ENCODE results near the gene RBAK. TPM values are rescaled to one million over a fixed set of nuclear protein-coding genes. Genes with fewer than 3 reads are reported as not detected.
"Not testable (repeated sequence)": the region's sequence is repeated elsewhere in the genome, so short reads cannot be mapped to it uniquely, and the experiment has no call there.

The RBAK gene
- total RNA-seq, 1 donor from 2014 or later = 6.3 TPM

GRCh38 chr7:5075187-5075586 lies 29.5 kb downstream of the RBAK start:
- H3K4me1 ChIP-seq (ENCODE audit: control insufficient read depth in 3 of 3, insufficient read depth in 3 of 3, low read length in 3 of 3); H3K27ac ChIP-seq (ENCODE audit: low read depth, low read length); H3K4me3 ChIP-seq (ENCODE audit: low read length in 3 of 3); H3K36me3 ChIP-seq (ENCODE audit: control insufficient read depth in 3 of 3, insufficient read depth in 3 of 3, low read length in 3 of 3); H3K9ac ChIP-seq (ENCODE audit: low read depth in 1 of 3, low read length in 3 of 3); H3K27me3 ChIP-seq (ENCODE audit: control insufficient read depth in 3 of 3, insufficient read depth in 3 of 3, low read length in 3 of 3): not testable (repeated sequence)
- peaks cover 3 to 17% (median 7%) of the 10 kb centered on the region in 3 donors for H3K9me3 ChIP-seq (ENCODE audit: control insufficient read depth in 3 of 3, low read length in 3 of 3)

- Histone ChIP-seq H3K36me3 (ENCODE audit: control insufficient read depth in 3 of 3, insufficient read depth in 3 of 3, low read length in 3 of 3) (no peaks in the 10 kb centered on the region), H3K9ac (ENCODE audit: low read depth in 1 of 3, low read length in 3 of 3) (no peak overlapping the region), H3K4me1 (ENCODE audit: control insufficient read depth in 3 of 3, insufficient read depth in 3 of 3, low read length in 3 of 3) (no peaks in the 10 kb centered on the region), H3K27ac (ENCODE audit: low read depth, low read length) (no peak overlapping the region), H3K4me3 (ENCODE audit: low read length in 3 of 3) (peak overlapping the region in 1 of 3 donors; percentile 34), H3K27me3 (ENCODE audit: control insufficient read depth in 3 of 3, insufficient read depth in 3 of 3, low read length in 3 of 3) (peaks cover 0 to 8% (median 7%) of the 10 kb centered on the region in 3 donors), H3K9me3 (ENCODE audit: control insufficient read depth in 3 of 3, low read length in 3 of 3) (peaks cover 0 to 12% (median 7%) of the 10 kb centered on the region in 3 donors)
Measured at GRCh38 chr7:5077740-5078139, 32.1 kb downstream of the RBAK start.

GRCh38 chr7:5082806-5083205 lies 37.1 kb downstream of the RBAK start:
- H3K9ac ChIP-seq (ENCODE audit: low read depth in 1 of 3, low read length in 3 of 3) = no peak overlapping the region
- peaks cover 2 to 15% (median 5%) of the 10 kb centered on the region in 3 donors for H3K27me3 ChIP-seq (ENCODE audit: control insufficient read depth in 3 of 3, insufficient read depth in 3 of 3, low read length in 3 of 3)
- H3K9me3 ChIP-seq (ENCODE audit: control insufficient read depth in 3 of 3, low read length in 3 of 3) = peaks cover 0 to 9% (median 3%) of the 10 kb centered on the region in 3 donors
- H3K4me1 ChIP-seq (ENCODE audit: control insufficient read depth in 3 of 3, insufficient read depth in 3 of 3, low read length in 3 of 3) = no peaks in the 10 kb centered on the region
- no peaks in the 10 kb centered on the region for H3K36me3 ChIP-seq (ENCODE audit: control insufficient read depth in 3 of 3, insufficient read depth in 3 of 3, low read length in 3 of 3)
- no peak overlapping the region for H3K4me3 ChIP-seq (ENCODE audit: low read length in 3 of 3)
- H3K27ac ChIP-seq (ENCODE audit: low read depth, low read length) = no peak overlapping the region

GRCh38 chr7:5083311-5083711 lies 37.7 kb downstream of the RBAK start:
- H3K4me1 ChIP-seq (ENCODE audit: control insufficient read depth in 3 of 3, insufficient read depth in 3 of 3, low read length in 3 of 3) = no peaks in the 10 kb centered on the region
- no peak overlapping the region for H3K4me3 ChIP-seq (ENCODE audit: low read length in 3 of 3)
- H3K36me3 ChIP-seq (ENCODE audit: control insufficient read depth in 3 of 3, insufficient read depth in 3 of 3, low read length in 3 of 3) = no peaks in the 10 kb centered on the region
- peaks cover 0 to 7% (median 3%) of the 10 kb centered on the region in 3 donors for H3K9me3 ChIP-seq (ENCODE audit: control insufficient read depth in 3 of 3, low read length in 3 of 3)
- peaks cover 2 to 15% (median 5%) of the 10 kb centered on the region in 3 donors for H3K27me3 ChIP-seq (ENCODE audit: control insufficient read depth in 3 of 3, insufficient read depth in 3 of 3, low read length in 3 of 3)
- H3K27ac ChIP-seq (ENCODE audit: low read depth, low read length) = no peak overlapping the region
- H3K9ac ChIP-seq (ENCODE audit: low read depth in 1 of 3, low read length in 3 of 3) = no peak overlapping the region

GRCh38 chr7:5086256-5086655 lies 40.6 kb downstream of the RBAK start:
- H3K9ac ChIP-seq (ENCODE audit: low read depth in 1 of 3, low read length in 3 of 3) = no peak overlapping the region
- peaks cover 2 to 15% (median 5%) of the 10 kb centered on the region in 3 donors for H3K27me3 ChIP-seq (ENCODE audit: control insufficient read depth in 3 of 3, insufficient read depth in 3 of 3, low read length in 3 of 3)
- no peaks in the 10 kb centered on the region for H3K4me1 ChIP-seq (ENCODE audit: control insufficient read depth in 3 of 3, insufficient read depth in 3 of 3, low read length in 3 of 3)
- no peak overlapping the region for H3K4me3 ChIP-seq (ENCODE audit: low read length in 3 of 3)
- H3K9me3 ChIP-seq (ENCODE audit: control insufficient read depth in 3 of 3, low read length in 3 of 3) = peaks cover 0 to 5% (median 0%) of the 10 kb centered on the region in 3 donors
- no peaks in the 10 kb centered on the region for H3K36me3 ChIP-seq (ENCODE audit: control insufficient read depth in 3 of 3, insufficient read depth in 3 of 3, low read length in 3 of 3)
- no peak overlapping the region for H3K27ac ChIP-seq (ENCODE audit: low read depth, low read length)

GRCh38 chr7:5088228-5088833 lies 42.7 kb downstream of the RBAK start:
- H3K27ac ChIP-seq (ENCODE audit: low read depth, low read length); H3K36me3 ChIP-seq (ENCODE audit: control insufficient read depth in 3 of 3, insufficient read depth in 3 of 3, low read length in 3 of 3); H3K9me3 ChIP-seq (ENCODE audit: control insufficient read depth in 3 of 3, low read length in 3 of 3); H3K4me1 ChIP-seq (ENCODE audit: control insufficient read depth in 3 of 3, insufficient read depth in 3 of 3, low read length in 3 of 3); H3K9ac ChIP-seq (ENCODE audit: low read depth in 1 of 3, low read length in 3 of 3); H3K4me3 ChIP-seq (ENCODE audit: low read length in 3 of 3): not testable (repeated sequence)
- peaks cover under 1 to 10% (median 2%) of the 10 kb centered on the region in 3 donors for H3K27me3 ChIP-seq (ENCODE audit: control insufficient read depth in 3 of 3, insufficient read depth in 3 of 3, low read length in 3 of 3)

GRCh38 chr7:5088906-5089305 lies 43.2 kb downstream of the RBAK start:
- Histone ChIP-seq H3K9ac (ENCODE audit: low read depth in 1 of 3, low read length in 3 of 3) (no peak overlapping the region), H3K4me1 (ENCODE audit: control insufficient read depth in 3 of 3, insufficient read depth in 3 of 3, low read length in 3 of 3) (no peaks in the 10 kb centered on the region), H3K9me3 (ENCODE audit: control insufficient read depth in 3 of 3, low read length in 3 of 3) (peaks cover 0 to 5% (median under 1%) of the 10 kb centered on the region in 3 donors), H3K27ac (ENCODE audit: low read depth, low read length) (no peak overlapping the region), H3K4me3 (ENCODE audit: low read length in 3 of 3) (no peak overlapping the region), H3K36me3 (ENCODE audit: control insufficient read depth in 3 of 3, insufficient read depth in 3 of 3, low read length in 3 of 3) (no peaks in the 10 kb centered on the region), H3K27me3 (ENCODE audit: control insufficient read depth in 3 of 3, insufficient read depth in 3 of 3, low read length in 3 of 3) (peaks cover 0 to 10% (median 2%) of the 10 kb centered on the region in 3 donors)

- Histone ChIP-seq H3K27ac (ENCODE audit: low read depth, low read length) (no peak overlapping the region), H3K9me3 (ENCODE audit: control insufficient read depth in 3 of 3, low read length in 3 of 3) (peaks cover 0 to 6% (median 3%) of the 10 kb centered on the region in 3 donors), H3K36me3 (ENCODE audit: control insufficient read depth in 3 of 3, insufficient read depth in 3 of 3, low read length in 3 of 3) (no peaks in the 10 kb centered on the region), H3K4me1 (ENCODE audit: control insufficient read depth in 3 of 3, insufficient read depth in 3 of 3, low read length in 3 of 3) (no peaks in the 10 kb centered on the region), H3K4me3 (ENCODE audit: low read length in 3 of 3) (no peak overlapping the region), H3K27me3 (ENCODE audit: control insufficient read depth in 3 of 3, insufficient read depth in 3 of 3, low read length in 3 of 3) (no peaks in the 10 kb centered on the region), H3K9ac (ENCODE audit: low read depth in 1 of 3, low read length in 3 of 3) (no peak overlapping the region)
Measured at GRCh38 chr7:5093948-5094347, 48.3 kb downstream of the RBAK start.

GRCh38 chr7:5094641-5095040 lies 49.0 kb downstream of the RBAK start:
- H3K9me3 ChIP-seq (ENCODE audit: control insufficient read depth in 3 of 3, low read length in 3 of 3) = peaks cover 0 to 6% (median 3%) of the 10 kb centered on the region in 3 donors
- no peaks in the 10 kb centered on the region for H3K4me1 ChIP-seq (ENCODE audit: control insufficient read depth in 3 of 3, insufficient read depth in 3 of 3, low read length in 3 of 3)
- H3K27ac ChIP-seq (ENCODE audit: low read depth, low read length) = no peak overlapping the region
- no peaks in the 10 kb centered on the region for H3K36me3 ChIP-seq (ENCODE audit: control insufficient read depth in 3 of 3, insufficient read depth in 3 of 3, low read length in 3 of 3)
- no peak overlapping the region for H3K4me3 ChIP-seq (ENCODE audit: low read length in 3 of 3)
- no peak overlapping the region for H3K9ac ChIP-seq (ENCODE audit: low read depth in 1 of 3, low read length in 3 of 3)
- no peaks in the 10 kb centered on the region for H3K27me3 ChIP-seq (ENCODE audit: control insufficient read depth in 3 of 3, insufficient read depth in 3 of 3, low read length in 3 of 3)

- Histone ChIP-seq H3K9ac (ENCODE audit: low read depth in 1 of 3, low read length in 3 of 3) (no peak overlapping the region), H3K4me1 (ENCODE audit: control insufficient read depth in 3 of 3, insufficient read depth in 3 of 3, low read length in 3 of 3) (no peaks in the 10 kb centered on the region), H3K36me3 (ENCODE audit: control insufficient read depth in 3 of 3, insufficient read depth in 3 of 3, low read length in 3 of 3) (no peaks in the 10 kb centered on the region), H3K4me3 (ENCODE audit: low read length in 3 of 3) (no peak overlapping the region), H3K27ac (ENCODE audit: low read depth, low read length) (no peak overlapping the region), H3K27me3 (ENCODE audit: control insufficient read depth in 3 of 3, insufficient read depth in 3 of 3, low read length in 3 of 3) (peaks cover 0 to 17% (median 0%) of the 10 kb centered on the region in 3 donors), H3K9me3 (ENCODE audit: control insufficient read depth in 3 of 3, low read length in 3 of 3) (peaks cover 0 to 6% (median 0%) of the 10 kb centered on the region in 3 donors)
Measured at GRCh38 chr7:5116359-5116758, 70.7 kb downstream of the RBAK start.

Data from skeletal muscle tissue (tissue), 4 donors.